Smooth muscle cell (in vitro differentiated cells): ENCODE data around the gene ABCB10. TPM values are rescaled to one million over a fixed set of nuclear protein-coding genes. Genes with fewer than 3 reads are reported as not detected.
"Not testable (repeated sequence)": the region's sequence is repeated elsewhere in the genome, so short reads cannot be mapped to it uniquely, and the experiment has no call there.

Experiments
- DNase-seq: peaks from one replicate; lab custom pipeline; 2025; ENCODE audit not compliant: unreplicated experiment; lab: John Stamatoyannopoulos, UW
- H2AFZ ChIP-seq: fragments of 200-600 bp; sonication (generic); 2 replicates; pipeline ENCODE4 v1.6.0; 2016; ENCODE audit warnings: antibody characterized with exemption, low read depth, mild to moderate bottlenecking
- H3F3A ChIP-seq: fragments of 200-600 bp; sonication (generic); 2 replicates; pipeline ENCODE4 v1.6.0; 2017; ENCODE audit warnings: antibody characterized with exemption, low read depth
- H3K27ac ChIP-seq: fragments of 200-600 bp; sonication (generic); 2 replicates; pipeline ENCODE4 v1.5.1; 2016; ENCODE audit warnings: low read depth, mild to moderate bottlenecking
- H3K27me3 ChIP-seq: fragments of 200-600 bp; sonication (generic); 2 replicates; pipeline ENCODE4 v1.6.1; 2016; ENCODE audit warnings: low read depth, mild to moderate bottlenecking
- H3K36me3 ChIP-seq: fragments of 200-600 bp; sonication (generic); 2 replicates; pipeline ENCODE4 v1.5.1; 2016; ENCODE audit warnings: low read depth
- H3K4me1 ChIP-seq: fragments of 200-600 bp; sonication (generic); 2 replicates; pipeline ENCODE4 v1.5.1; 2016; ENCODE audit warnings: low read depth
- H3K4me2 ChIP-seq: fragments of 200-600 bp; sonication (generic); 2 replicates; pipeline ENCODE4 v1.6.0; 2016; ENCODE audit warnings: mild to moderate bottlenecking
- H3K4me3 ChIP-seq: fragments of 200-600 bp; sonication (generic); 2 replicates; pipeline ENCODE4 v1.5.1; 2016; ENCODE audit warnings: mild to moderate bottlenecking
- H3K79me2 ChIP-seq: fragments of 200-600 bp; sonication (generic); 2 replicates; pipeline ENCODE4 v1.6.0; 2016; ENCODE audit warnings: low read depth, mild to moderate bottlenecking
- H3K9ac ChIP-seq: fragments of 200-600 bp; sonication (generic); 2 replicates; pipeline ENCODE4 v1.6.0; 2016; ENCODE audit warnings: low read depth
- H3K9me3 ChIP-seq: fragments of 200-600 bp; sonication (generic); replicated peaks from 2 replicates; pipeline ENCODE4 v1.5.1; 2016; ENCODE audit warnings: low read depth
- H4K20me1 ChIP-seq: fragments of 200-600 bp; sonication (generic); 2 replicates; pipeline ENCODE4 v1.6.0; 2016; ENCODE audit warnings: low read depth
- CTCF ChIP-seq: fragments of 200-600 bp; sonication (generic); IDR thresholded peaks from 2 replicates; pipeline ENCODE4 v1.5.1; 2017; ENCODE audit warnings: borderline replicate concordance, mild to moderate bottlenecking, antibody characterized with exemption; ENCODE audit not compliant: insufficient read depth, poor library complexity, severe bottlenecking
- WGBS: methylation state at CpG from one replicate; pipeline ENCODE4 v1.1.7; 2016; ENCODE audit warnings: low lambda C conversion rate; 5-methylcytosine and 5-hydroxymethylcytosine counted together
- polyA plus RNA-seq: library from polyadenylated mRNA; unstranded; fragments of >200 nt; fragmentation: Nextera tagmentation; extraction: Ambion mirVana; gene quantifications from 2 replicates; pipeline ENCODE4 v1.2.1, GENCODE V29; 2016
- total RNA-seq: library from RNA; depleted of rRNA; stranded (reverse); fragments of >200 nt; gene quantifications from 2 replicates; pipeline ENCODE4 v1.2.3, GENCODE V29; 2014

Gene ABCB10
- total and polyA plus RNA-seq, 2 experiments from 2014 or later, result 7.1 to 18.4 TPM

- Histone ChIP-seq H3K9me3 (no peaks in the 10 kb centered on the region), H3K4me1 (no peaks in the 10 kb centered on the region), H3K4me3 (no peak overlapping the region), H3F3A (no peaks in the 10 kb centered on the region), H2AFZ (no peak overlapping the region), H3K9ac (no peak overlapping the region), H4K20me1 (no peaks in the 10 kb centered on the region), H3K36me3 (no peaks in the 10 kb centered on the region), H3K27me3 (no peaks in the 10 kb centered on the region), H3K4me2 (no peak overlapping the region), H3K79me2 (no peaks in the 10 kb centered on the region), H3K27ac (no peak overlapping the region)
- no peak for DNase-seq
- WGBS, result 100% methylated on average over 1 of the region's 1 CpG
- TF ChIP-seq CTCF, result no peak
Observed at GRCh38 chr1:229526695-229527094, 31.8 kb downstream of the ABCB10 start.

- DNase-seq, result no peak
- Histone ChIP-seq H3K9me3 (no peaks in the 10 kb centered on the region), H3K36me3 (no peaks in the 10 kb centered on the region), H2AFZ (no peak overlapping the region), H3K79me2 (no peaks in the 10 kb centered on the region), H3F3A (no peaks in the 10 kb centered on the region), H3K9ac (no peak overlapping the region), H3K27me3 (no peaks in the 10 kb centered on the region), H3K4me3 (no peak overlapping the region), H3K4me2 (no peak overlapping the region), H3K4me1 (no peaks in the 10 kb centered on the region), H3K27ac (no peak overlapping the region), H4K20me1 (no peaks in the 10 kb centered on the region)
- 94% methylated on average over 1 of the region's 1 CpG for WGBS
- no peak for TF ChIP-seq CTCF
Observed at GRCh38 chr1:229523052-229523451, 35.5 kb downstream of the ABCB10 start.

GRCh38 chr1:229514578-229515275 is 43.8 kb downstream of the ABCB10 start:
- Histone ChIP-seq H3K9me3 (no peaks in the 10 kb centered on the region), H3F3A (peaks cover 2% of the 10 kb centered on the region), H4K20me1 (no peaks in the 10 kb centered on the region), H2AFZ (no peak overlapping the region), H3K27ac (no peak overlapping the region), H3K79me2 (no peaks in the 10 kb centered on the region), H3K4me2 (no peak overlapping the region), H3K4me1 (no peaks in the 10 kb centered on the region), H3K9ac (no peak overlapping the region), H3K27me3 (no peaks in the 10 kb centered on the region), H3K36me3 (no peaks in the 10 kb centered on the region), H3K4me3 (no peak overlapping the region)
- TF ChIP-seq CTCF, result peak; percentile 73
- DNase-seq, result no peak
- WGBS, result 49% methylated on average over 8 of the region's 8 CpGs

- not testable (repeated sequence) for H3K9ac ChIP-seq, H3K4me2 ChIP-seq, H3K27me3 ChIP-seq, DNase-seq, H3K36me3 ChIP-seq, H3K4me1 ChIP-seq, H3K27ac ChIP-seq, H3K9me3 ChIP-seq, H3K4me3 ChIP-seq, H4K20me1 ChIP-seq, H2AFZ ChIP-seq, H3F3A ChIP-seq
- peaks cover 13% of the 10 kb centered on the region for H3K79me2 ChIP-seq
- WGBS, result 96% methylated on average over 6 of the region's 6 CpGs
Observed at GRCh38 chr1:229511625-229512024, 46.9 kb downstream of the ABCB10 start.

- H4K20me1 ChIP-seq, H2AFZ ChIP-seq, H3K4me2 ChIP-seq, H3K4me1 ChIP-seq, H3F3A ChIP-seq, H3K27me3 ChIP-seq, H3K27ac ChIP-seq, H3K9me3 ChIP-seq, H3K4me3 ChIP-seq, H3K9ac ChIP-seq, DNase-seq, H3K36me3 ChIP-seq: not testable (repeated sequence)
- H3K79me2 ChIP-seq, result peaks cover 17% of the 10 kb centered on the region
- WGBS, result 93% methylated on average over 2 of the region's 2 CpGs
Observed at GRCh38 chr1:229511201-229511600, 47.3 kb downstream of the ABCB10 start.
